ENCODE measurements around the gene PLPPR1. TPM values are rescaled to one million over a fixed set of nuclear protein-coding genes. Genes with fewer than 3 reads are reported as not detected.

Gene PLPPR1
- total RNA-seq, 1 donor from 2014 or later, result 3.2 TPM

DNA sequence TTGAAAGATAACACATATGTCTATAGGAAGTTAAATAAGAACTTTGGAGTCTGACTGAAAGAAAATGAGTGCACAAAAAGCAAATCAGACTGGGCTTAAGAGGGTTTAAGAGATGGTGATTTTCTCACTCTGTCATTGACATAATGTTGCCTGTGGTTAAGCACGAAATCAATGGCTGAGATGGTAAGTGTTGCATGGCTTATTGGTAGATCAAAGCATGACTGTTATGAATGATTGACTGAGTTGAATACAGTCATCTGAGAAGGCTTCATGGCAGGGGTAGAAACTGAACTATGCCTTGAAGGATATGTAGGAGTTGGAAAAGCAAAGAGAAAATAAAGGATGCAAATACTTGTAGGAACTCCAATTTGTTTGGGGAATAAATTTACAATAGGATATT, 136.6 kb downstream of the PLPPR1 start:
- Histone ChIP-seq H3K4me3 (no peak overlapping the region), H3K4me2 (no peak overlapping the region), H2AFZ (replicated peaks) (peak overlapping the region; percentile 15), H3K4me1 (peaks cover 44% of the 10 kb centered on the region), H4K20me1 (ENCODE audit: low read depth) (no peaks in the 10 kb centered on the region), H3K36me3 (no peaks in the 10 kb centered on the region), H3K27me3 (no peaks in the 10 kb centered on the region), H3F3A (ENCODE audit: low read depth) (peaks cover 16% of the 10 kb centered on the region), H3K9ac (no peak overlapping the region), H3K79me2 (ENCODE audit: low read depth) (no peaks in the 10 kb centered on the region), H3K9me3 (ENCODE audit: low read depth) (no peaks in the 10 kb centered on the region), H3K27ac (no peak overlapping the region)
- Mint-ChIP-seq H3K36me3 (peaks cover under 1% of the 10 kb centered on the region), H3K27me3 (ENCODE audit: insufficient read depth, low read depth) (peaks cover 7% of the 10 kb centered on the region), H3K27ac (no peak overlapping the region), H3K9me3 (peaks cover 3% of the 10 kb centered on the region), H3K4me3 (no peak overlapping the region), H3K4me1 (peaks cover 48% of the 10 kb centered on the region)
- TF ChIP-seq EZH2phosphoT487 (IDR thresholded peaks at IDR 0.05) (no peak), EZH2 (IDR thresholded peaks at IDR 0.05) (no peak)
- TF ChIP-seq, protein P1, sequence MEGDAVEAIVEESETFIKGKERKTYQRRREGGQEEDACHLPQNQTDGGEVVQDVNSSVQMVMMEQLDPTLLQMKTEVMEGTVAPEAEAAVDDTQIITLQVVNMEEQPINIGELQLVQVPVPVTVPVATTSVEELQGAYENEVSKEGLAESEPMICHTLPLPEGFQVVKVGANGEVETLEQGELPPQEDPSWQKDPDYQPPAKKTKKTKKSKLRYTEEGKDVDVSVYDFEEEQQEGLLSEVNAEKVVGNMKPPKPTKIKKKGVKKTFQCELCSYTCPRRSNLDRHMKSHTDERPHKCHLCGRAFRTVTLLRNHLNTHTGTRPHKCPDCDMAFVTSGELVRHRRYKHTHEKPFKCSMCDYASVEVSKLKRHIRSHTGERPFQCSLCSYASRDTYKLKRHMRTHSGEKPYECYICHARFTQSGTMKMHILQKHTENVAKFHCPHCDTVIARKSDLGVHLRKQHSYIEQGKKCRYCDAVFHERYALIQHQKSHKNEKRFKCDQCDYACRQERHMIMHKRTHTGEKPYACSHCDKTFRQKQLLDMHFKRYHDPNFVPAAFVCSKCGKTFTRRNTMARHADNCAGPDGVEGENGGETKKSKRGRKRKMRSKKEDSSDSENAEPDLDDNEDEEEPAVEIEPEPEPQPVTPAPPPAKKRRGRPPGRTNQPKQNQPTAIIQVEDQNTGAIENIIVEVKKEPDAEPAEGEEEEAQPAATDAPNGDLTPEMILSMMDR (IDR thresholded peaks at IDR 0.05), result no peak
- DNase-seq (ENCODE audit: low spot score), result no peak

DNA sequence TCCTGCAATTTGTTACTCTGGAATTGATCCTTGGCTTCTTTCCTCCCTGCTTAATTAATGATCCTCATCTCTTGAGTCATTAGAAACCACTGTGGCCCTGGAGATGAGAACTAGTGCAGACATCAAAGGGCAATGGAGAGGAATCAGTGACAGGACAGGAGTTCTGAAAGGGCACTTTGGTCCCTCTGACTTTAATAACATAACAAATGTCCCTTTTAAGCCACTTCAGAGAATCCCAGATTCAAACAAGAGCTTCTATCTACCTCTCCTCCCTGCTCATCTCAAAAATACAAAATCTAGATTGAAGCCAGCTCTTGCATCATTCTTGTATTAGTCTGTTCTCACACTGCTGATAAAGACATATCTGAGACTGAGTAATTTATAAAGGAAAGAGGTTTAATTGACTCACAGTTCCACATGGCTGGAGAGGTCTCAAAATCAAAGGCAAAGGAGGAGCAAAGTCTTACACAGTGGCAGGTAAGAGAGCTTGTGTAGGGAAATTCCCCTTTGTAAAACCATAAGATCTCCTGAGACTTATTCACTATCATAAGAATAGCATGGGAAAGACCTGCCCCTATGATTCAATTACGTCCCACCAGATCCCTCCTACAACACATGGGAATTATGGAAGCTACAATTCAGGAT, 139.1 kb downstream of the PLPPR1 start:
- no peak for TF ChIP-seq EZH2 (IDR thresholded peaks at IDR 0.05)
- TF ChIP-seq, protein P1 (IDR thresholded peaks at IDR 0.05), result no peak
- no peak for TF ChIP-seq EZH2phosphoT487 (IDR thresholded peaks at IDR 0.05)
- H3K79me2 ChIP-seq (ENCODE audit: low read depth), result no peaks in the 10 kb centered on the region
- peaks cover 9% of the 10 kb centered on the region for H3F3A ChIP-seq (ENCODE audit: low read depth)
- no peaks in the 10 kb centered on the region for H3K36me3 ChIP-seq
- H2AFZ ChIP-seq (replicated peaks), result no peak overlapping the region
- DNase-seq (ENCODE audit: low spot score), result no peak
- Mint-ChIP-seq H3K4me1 (peaks cover 44% of the 10 kb centered on the region), H3K27me3 (ENCODE audit: insufficient read depth, low read depth) (peaks cover 9% of the 10 kb centered on the region), H3K27ac (peak overlapping the region; percentile 26), H3K9me3 (peaks cover 9% of the 10 kb centered on the region), H3K36me3 (peaks cover 2% of the 10 kb centered on the region), H3K4me3 (no peak overlapping the region)
- peak overlapping the region; percentile 49 for H3K4me2 ChIP-seq
- no peaks in the 10 kb centered on the region for H4K20me1 ChIP-seq (ENCODE audit: low read depth)
- peaks cover 34% of the 10 kb centered on the region for H3K4me1 ChIP-seq
- H3K9ac ChIP-seq, result no peak overlapping the region
- H3K27me3 ChIP-seq, result no peaks in the 10 kb centered on the region
- no peak overlapping the region for H3K4me3 ChIP-seq
- H3K9me3 ChIP-seq (ENCODE audit: low read depth), result no peaks in the 10 kb centered on the region
- H3K27ac ChIP-seq, result peak overlapping the region; percentile 43

DNA sequence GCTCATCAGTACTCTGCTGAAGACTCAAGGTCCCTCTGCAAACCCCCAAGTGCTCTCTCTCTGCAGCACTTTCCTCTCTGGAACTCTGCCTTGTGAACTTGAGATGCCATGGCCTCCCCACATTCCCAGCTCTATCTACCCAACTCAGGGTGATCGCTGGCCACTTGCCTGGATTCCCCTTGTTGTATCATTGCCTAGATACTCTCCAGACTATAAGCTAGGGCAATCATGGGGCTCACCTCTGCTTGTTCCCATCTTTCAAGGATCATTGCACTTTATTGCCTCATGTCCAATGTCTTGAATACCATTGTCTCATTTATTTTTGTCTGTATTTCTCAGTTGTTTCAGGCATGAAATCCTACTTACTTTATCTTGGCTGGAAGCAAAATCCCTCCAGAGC, 144.1 kb downstream of the PLPPR1 start:
- no peak overlapping the region for H3K4me2 ChIP-seq
- H3K27ac Mint-ChIP-seq, result no peak overlapping the region

More for the DNA sequence above, 144.1 kb downstream of the PLPPR1 start:
- H4K20me1 ChIP-seq (ENCODE audit: low read depth), result no peaks in the 10 kb centered on the region
- Mint-ChIP-seq H3K4me1 (peaks cover 12% of the 10 kb centered on the region), H3K36me3 (peaks cover 2% of the 10 kb centered on the region), H3K4me3 (no peak overlapping the region), H3K27me3 (ENCODE audit: insufficient read depth, low read depth) (peaks cover 6% of the 10 kb centered on the region), H3K9me3 (peaks cover 22% of the 10 kb centered on the region)
- no peaks in the 10 kb centered on the region for H3K27me3 ChIP-seq
- no peaks in the 10 kb centered on the region for H3K9me3 ChIP-seq (ENCODE audit: low read depth)
- no peak overlapping the region for H3K4me3 ChIP-seq
- H3K79me2 ChIP-seq (ENCODE audit: low read depth), result no peaks in the 10 kb centered on the region
- TF ChIP-seq EZH2phosphoT487 (IDR thresholded peaks at IDR 0.05) (no peak), EZH2 (IDR thresholded peaks at IDR 0.05) (no peak)
- TF ChIP-seq, protein P1 (IDR thresholded peaks at IDR 0.05), result no peak
- no peak overlapping the region for H3K27ac ChIP-seq
- DNase-seq (ENCODE audit: low spot score), result no peak
- peaks cover 11% of the 10 kb centered on the region for H3K4me1 ChIP-seq
- no peaks in the 10 kb centered on the region for H3K36me3 ChIP-seq
- no peak overlapping the region for H2AFZ ChIP-seq (replicated peaks)
- H3F3A ChIP-seq (ENCODE audit: low read depth), result peaks cover under 1% of the 10 kb centered on the region
- no peak overlapping the region for H3K9ac ChIP-seq

All from neural progenitor cell (in vitro differentiated cells).